HG03175 (cell line): ENCODE data around the gene PSMC1.

ENCODE experiments used
- ATAC-seq: cut with Tn5 transposase; IDR thresholded peaks from one replicate; pipeline ENCODE4 v1.9.1; 2021; ENCODE audit warnings: mild to moderate bottlenecking, moderate library complexity; ENCODE audit not compliant: unreplicated experiment

PSMC1 gene

DNA sequence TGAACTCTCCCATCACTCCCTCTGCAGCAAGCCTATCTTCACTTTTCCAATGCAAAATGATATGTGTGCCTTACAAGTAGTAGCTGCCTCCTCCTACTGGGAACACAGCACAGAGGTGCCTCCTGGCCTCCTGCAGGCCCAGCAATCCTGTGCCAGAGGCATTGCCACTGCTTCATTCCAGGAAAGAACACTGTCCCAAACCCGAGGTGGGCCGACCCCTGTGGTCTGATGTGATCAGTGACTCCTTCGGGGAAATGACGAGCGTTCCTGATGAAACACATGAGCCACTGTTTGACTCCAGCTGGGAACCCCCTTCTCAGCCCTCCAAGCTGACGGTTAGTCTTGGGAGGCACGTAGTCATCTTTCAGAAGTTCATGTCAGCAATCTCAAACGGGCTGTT, 19.5 kb downstream of the PSMC1 start:
- no peak for ATAC-seq

DNA sequence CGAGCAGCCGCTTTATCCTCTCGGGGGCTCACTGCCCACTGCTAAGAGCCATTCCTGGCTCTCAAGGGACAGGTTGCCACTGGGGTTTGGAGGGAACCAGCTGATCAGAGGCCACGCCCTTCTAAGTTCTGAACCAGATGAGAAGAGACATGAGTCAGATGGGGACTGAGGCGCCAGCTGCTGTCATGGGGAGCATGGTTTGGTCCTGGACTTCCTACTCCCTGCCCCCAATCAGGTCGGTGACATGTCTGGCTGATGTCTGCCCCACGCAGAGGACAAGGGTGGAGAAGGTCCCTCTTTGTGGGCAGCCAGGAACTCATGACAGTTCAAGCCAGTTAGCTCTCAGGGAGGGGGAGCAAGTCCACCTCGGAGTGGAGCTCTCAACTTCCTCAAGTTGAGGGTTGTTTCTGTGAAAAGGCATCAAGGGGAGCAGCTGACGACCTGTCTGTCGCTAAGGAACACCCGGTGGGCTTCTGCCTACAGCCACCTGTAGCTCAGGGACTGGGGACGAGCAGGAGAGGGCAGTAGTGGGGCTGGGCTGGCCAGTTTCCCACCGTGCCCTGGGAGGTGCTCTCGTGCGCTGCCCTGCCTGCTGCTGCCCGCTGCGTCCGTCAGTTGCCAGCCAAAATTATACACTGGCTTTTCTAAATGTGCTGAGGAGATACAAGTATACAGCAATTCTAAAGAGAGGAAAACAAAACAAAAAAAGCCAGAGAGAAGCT, 20.5 kb downstream of the PSMC1 start:
- ATAC-seq, result no peak

DNA sequence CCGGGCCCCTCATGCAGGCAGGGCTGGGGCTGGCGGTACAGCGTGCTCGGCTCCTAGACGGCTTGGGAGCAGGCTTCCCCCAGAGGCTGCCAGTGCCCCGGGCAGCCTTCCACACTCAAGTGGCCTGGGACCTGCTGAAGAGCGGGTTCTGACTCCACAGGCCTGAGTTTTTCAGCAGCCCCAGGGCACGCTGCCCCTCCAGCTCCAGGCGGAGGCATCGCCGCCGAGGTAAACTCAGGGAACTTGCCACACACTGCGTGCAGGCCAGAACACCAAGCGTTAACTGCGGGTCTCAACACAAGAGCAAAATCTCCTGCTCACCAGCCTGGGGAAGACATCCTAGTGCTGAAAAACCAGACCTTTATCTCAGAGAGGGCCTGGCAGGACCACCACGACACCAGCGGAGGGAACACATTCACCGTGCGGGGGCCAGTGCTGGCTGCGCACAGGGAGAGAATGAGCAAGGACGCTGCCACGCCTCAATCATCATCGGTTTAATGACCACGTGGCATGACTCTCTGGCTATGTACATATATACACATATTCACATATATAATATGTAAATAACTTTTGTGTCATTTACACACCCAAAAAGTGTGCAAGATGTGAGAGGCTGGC, 21.3 kb downstream of the PSMC1 start:
- ATAC-seq, result no peak

DNA sequence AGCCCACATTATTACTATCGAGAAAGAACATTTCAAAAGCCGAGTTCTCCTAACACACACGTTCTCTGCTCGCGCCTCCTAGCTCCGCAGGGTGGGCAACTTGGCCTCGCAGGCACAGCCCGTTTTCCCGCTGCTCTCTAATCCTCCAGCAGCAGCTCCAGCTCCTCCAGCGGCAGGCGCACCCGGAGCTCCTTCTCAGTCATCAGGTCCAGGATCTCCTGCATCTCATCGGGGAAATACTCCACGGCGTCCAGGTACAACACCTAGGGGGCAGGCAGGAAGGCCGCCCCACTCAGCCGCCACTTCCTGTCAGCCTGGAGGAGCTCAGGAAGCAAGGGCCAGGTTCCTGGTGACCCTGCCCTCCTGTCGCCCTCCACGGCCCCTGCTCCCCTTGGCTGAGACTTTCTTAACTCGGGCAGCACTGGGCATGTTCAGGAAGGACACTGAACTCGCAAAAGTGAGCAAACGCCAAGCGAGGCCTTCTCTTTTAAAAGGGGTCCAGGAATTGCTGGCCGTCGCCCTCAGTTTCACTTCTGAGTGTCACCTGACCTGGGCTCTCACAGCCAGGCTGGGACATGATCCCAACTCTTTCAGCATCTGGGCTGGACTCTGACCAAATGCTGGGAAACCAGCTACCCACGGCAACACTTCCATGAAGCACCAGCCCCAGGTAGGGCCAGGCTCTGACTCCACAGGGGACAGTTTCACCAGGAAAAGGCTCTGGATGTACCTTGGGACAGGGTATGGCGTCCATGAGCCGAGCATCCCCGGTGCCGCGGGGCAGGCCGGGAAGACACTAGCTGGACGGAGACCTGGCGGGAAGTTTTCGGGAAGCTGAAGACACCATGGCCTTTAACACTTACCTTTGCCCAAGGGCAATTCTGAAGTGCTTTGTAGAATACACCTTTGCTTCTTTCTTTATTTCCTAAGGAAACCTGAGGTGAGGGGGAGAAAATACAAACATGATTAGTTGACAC, 22.1 kb downstream of the PSMC1 start:
- ATAC-seq, result no peak

DNA sequence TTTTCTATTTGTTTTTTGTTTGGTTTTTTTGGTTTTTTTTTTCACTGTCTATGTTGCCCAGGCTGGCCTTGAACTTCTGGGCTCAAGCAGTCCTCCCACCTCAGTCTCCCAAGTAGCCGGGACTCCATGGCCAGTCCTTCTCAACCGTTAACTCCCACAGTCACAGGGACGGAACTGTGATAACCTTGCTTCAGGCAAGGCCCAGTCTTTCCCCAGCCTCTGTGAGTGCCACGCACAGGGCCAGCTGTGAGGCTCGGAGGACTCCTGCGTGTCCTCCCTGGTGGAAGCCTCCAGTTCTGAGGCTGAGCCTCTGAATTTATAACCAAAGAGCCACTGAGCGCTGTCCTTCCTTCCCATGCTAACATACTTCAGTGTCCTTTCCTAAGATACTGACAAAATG, 23.7 kb downstream of the PSMC1 start:
- ATAC-seq, result no peak

DNA sequence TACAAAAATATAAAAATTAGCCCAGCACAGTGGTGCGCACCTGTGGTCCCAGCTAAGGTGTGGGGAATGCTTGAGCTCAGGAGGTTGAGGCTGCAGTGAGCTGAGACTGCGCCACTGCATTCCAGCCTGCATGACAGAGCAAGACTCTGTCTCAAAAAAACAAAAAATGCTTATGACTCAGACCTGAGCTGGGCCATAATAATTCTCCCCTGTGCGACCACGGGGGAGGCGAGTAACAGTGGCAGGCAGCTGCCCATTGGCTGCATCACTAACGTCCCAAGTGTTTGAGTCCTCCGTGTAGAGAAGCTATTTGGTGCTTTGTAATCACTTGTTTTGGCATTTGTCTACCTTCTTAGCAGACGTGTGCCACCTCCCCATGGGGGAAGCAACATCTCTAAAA, 24.9 kb downstream of the PSMC1 start:
- no peak for ATAC-seq

DNA sequence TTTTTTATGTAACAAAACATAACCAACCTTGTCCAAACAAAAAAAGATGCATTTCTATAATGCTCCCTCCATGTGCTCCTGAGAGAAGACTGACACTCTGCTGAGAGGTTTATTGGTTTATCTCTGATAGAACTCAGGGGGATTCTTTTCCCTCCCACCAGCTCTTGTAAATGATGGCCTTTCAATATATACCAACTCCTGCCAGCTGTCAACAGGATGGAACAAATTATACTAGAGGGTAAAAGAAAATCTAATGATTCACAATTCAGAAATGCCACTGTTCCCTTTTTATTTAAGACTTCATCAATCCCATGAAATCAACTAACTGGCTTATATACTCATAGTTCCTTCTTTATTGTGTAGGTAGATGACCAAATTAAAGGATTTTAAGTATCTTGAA, 25.4 kb downstream of the PSMC1 start:
- no peak for ATAC-seq

DNA sequence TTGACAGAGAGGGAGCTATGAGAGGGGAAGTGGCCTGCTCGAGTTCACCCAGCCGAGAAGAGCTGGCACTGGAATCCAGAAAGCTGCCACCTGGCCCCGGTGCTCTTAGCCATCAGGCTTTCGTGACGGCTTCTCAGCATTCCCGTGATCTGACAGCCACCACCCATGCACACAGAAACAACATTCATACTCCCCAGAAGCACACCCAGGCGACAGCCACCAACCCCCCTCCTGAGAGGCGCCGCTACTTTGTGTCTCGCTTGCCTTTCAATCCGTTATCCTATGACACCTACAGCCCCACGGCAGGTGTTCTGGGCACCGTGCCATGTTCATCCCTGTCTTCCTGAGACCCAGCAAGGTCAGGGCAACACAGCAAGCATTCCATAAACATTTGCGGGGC, 31.4 kb downstream of the PSMC1 start:
- no peak for ATAC-seq

DNA sequence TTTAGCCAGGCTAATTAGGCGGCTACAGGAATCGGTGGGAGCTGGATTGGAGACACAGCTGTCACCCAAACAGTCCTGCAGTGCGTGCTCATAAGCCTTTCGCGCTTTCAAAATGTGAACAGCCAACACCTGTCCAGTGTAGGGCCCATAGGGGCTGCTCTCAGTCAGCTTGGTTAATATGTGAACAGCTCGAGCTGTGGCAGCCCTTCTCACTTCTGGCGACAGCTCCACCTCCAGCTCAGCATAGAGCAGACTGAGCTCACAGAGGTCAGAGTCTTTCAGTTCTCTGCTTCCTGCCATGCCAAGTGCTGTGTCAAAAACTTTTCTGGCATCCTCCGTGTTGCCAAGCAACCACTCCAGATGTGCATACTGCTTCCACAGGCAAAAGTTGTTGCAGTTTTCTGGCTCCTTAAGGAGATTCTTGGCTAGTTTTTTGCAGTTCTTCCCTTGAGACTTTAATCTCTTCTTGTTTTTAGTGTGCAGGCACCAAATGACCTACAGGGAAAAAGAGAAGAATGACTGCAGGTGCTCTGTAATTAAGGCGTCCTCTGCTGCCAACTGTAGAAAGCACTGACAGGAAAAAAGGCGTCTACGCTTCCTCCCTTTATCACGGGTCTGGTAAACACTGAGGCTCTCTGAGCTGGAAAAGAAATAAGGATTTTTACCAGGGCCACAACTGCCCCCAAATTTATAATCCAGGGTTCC, 32.5 kb downstream of the PSMC1 start:
- peak; percentile 99 for ATAC-seq

DNA sequence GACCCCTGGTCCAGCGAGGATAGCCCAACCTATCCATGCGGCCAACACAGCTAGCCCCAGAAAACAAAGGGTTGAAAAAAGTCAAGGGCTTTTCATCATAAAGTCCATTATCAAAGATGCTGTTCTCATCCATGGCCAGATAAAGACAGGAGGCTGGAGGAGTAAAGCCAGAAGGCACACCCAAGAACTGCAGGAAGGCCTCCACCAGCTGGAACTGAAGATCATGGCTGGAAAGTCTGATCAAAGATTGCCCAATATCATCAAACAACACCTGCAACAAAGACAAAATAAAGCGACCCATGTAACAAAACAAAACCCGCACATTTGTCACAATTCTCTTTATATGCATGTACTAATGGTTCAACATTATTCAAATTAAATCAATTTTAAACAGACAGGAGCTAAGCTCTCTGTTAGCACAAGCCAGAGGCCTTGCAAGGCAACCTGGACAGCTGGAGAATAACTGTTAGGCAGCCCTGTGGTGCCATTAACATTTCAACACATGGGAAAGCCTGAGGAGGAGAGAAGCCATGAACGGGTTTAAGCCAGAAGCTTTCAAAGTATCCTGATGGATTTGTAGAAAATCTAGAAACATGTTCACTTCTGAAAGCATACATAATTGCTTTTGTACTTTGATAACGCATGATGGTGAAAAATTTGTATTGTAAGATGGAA, 34.1 kb downstream of the PSMC1 start:
- no peak for ATAC-seq

DNA sequence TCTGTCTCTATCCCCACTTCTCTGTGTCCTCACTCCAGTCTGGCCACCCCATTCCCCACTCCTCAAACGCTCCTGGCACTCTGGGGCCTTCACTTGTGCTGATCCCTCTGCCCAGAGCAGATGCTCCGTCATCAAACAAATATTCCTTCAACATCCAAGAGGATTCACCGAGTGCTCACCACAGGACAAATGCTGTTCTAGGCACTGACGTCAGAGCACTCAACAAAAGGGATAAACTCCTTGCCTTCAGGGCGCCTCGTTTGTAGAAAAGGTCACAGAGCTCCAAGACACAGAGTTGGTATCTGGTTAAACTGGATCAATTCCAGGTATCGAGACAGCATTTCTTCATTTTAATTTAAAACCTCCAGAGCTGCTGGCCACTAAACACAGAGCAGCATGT, 35.3 kb downstream of the PSMC1 start:
- ATAC-seq, result no peak

DNA sequence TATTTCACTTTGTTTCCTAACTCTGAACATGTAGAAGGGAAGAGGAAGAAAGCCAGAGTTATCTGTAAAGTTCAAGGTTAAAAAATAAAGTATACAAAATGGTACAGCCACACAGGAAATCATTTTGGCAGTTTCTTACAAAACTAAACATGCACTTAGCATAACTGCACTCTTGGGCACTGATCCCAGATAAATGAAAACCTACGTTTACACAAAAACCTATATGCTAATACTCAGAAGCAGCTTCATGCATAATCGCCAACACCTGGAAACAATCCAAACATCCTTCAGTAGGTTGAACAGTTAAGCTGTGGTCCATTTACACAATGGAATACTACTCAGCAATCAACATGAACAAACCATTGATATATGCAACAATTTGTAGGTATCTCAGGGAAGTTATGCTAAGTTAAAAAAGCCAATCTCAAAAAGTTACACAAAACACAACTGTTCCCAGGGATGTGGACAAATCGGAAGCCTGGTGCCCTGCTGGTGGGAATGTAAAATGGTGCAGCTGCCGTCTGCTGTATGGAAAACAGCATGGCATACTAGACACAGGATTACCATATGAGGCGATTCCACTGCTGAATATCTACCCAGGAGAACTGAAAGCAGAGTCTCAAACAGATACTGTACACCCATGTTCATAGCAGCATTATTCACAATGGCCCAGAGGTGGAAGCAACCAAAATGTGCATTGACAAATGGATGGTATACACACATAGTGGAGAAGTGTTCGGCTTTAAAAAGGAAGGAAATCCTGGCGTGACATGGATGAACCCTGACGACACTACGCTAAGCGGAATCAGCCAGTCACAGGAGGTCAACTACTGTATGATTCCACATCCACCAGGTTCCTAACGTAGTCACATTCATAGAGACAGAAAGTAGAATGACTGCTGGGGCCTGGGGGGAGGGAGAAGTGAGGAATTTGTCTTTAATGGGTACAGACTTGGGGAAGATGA, 37.7 kb downstream of the PSMC1 start:
- ATAC-seq, result no peak

DNA sequence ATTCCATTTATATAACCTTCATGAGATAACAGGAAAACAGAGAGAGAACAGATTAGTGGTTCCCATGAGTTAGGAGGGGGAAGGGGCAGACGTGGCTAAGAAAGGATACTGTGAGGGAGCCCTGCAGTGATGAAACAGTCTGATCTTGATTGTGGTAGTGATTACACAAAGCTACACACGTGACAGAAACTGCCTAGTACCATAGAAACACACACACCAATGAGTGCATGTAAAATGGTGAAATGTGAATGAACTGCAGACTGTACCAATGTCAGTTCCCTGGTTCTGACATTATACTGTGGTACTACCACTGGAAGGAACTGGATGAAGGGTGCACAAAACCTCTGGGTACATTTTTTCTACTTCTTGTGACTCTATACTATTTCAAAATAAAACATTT, 38.5 kb downstream of the PSMC1 start:
- ATAC-seq, result no peak

DNA sequence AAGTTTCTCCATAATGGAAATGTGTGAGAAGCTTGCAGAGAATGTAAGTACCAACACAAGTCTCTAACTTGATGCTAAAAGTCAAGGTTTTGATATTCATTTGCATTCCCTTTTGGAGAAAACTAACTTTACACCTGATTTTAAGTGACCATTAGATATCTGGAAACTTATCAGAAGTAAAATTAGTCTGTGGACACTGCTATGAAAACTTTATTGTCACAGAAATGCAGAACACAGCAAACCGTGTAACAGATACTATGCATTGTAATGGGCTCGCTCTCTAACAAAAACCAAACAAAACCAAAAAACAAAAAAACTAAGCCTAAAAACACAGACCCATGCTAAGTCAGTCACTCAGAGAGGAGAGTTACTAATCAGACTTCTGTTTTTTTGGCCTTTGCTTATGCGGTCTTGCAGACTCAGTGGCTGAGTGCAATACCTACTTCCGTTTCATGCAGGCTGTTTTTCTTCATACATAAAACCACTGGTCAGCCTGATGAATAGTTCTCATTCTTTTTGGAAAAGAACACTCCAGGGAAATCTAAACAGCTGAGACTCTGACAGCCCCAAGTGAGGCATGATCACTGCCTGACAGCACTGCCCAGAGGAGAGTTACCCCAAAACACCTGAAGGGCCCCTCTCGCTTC, 39.6 kb downstream of the PSMC1 start:
- ATAC-seq, result no peak

DNA sequence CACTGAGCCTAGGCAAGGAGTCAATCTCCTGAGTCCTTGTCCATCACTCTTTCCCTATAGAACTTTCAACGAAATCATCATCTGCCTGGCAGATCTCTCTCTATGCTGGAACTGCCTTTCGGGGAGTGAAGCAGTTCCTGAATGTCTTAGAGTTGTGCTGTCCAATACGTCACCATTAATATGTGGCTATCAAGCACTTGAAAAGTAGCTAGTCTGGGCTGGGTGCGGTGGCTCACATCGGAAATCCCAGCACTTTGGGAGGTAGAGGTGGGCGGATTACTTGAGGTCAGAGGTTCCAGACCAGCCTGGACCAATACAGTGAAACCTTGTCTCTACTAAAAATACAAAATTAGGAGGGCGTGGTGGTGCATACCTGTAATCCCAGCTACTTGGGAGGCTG, 40.3 kb downstream of the PSMC1 start:
- ATAC-seq, result no peak

DNA sequence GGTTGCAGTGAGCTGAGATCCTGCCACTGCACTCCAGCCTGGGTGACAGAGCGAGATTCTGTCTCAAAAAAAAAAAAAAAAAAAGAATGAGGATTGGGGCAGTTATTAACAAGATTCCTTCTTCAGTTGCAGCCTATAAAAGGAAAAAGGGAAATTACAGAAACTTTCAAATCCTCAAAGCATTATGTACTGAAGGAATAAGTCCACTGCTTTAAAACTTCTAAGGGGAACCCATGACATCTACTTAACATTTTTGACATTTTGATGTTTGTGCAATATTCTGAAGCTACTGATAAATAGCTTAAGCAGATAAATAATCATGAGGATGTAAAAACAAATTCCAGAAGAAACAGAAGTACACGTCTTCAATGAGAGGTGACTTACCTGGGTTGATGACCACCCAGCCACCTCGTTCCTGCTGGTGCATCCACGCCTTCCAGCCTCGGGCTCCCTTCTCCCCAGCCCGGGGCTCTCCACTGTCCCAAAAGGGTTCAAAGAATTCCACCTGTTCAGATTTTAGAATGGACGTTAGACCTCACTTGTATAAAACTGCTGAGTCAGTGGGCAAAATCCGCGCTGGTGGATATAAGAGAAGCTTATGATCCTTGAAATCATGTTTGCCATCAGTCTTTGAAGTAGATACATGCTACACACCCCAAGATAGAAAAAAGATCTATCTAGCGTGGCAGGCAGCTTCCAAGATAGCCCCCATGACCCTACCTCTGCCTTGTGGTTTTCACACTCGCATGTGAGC, 41.7 kb downstream of the PSMC1 start:
- ATAC-seq, result no peak

DNA sequence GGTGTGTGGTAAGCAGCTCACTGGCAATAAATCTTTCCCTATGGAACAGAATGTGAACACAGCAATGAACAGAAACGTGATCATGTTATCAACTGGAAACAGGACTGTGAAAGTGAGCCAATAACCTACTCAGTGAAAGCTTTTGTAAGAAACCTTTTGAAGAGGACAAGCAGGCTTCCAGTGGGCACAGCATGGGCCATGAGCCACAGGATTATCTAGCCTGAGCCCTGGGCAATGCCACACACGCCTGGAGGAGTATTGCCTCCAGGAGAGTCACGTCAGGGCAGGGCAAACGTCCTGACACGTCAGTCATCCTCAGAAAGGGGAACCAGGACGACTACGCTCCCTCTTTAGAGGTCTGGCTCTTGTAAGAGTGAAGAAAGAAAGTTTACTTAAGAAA, 43.1 kb downstream of the PSMC1 start:
- no peak for ATAC-seq

DNA sequence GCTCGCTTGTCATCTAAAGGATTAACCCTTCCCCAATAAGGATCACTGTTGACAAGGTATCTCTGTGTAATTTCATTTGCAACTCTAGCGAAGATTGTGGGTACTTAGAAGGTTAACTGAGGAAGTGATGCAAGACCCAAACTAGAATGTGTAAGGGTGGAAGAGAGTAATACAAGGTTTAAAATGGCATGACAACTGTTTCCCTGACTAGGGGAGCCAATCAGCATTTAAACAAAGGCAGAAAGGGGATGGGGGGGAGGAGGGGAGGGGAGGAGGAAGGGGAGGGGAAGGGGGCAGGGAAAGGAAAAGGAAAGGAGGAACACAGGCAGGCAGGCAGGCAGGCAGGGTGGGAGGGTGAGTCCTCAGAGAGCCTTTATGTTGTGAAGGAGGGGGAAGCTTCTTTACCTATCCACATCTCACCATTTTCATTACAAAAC, 44.3 kb downstream of the PSMC1 start:
- no peak for ATAC-seq
